GM18502 (cell line): ENCODE data around the gene GLO1.

Experiments
- ATAC-seq: cut with Tn5 transposase; IDR thresholded peaks from one replicate; pipeline ENCODE4 v1.9.1; 2021; ENCODE audit warnings: mild to moderate bottlenecking; ENCODE audit not compliant: unreplicated experiment, poor library complexity

GLO1 gene

DNA sequence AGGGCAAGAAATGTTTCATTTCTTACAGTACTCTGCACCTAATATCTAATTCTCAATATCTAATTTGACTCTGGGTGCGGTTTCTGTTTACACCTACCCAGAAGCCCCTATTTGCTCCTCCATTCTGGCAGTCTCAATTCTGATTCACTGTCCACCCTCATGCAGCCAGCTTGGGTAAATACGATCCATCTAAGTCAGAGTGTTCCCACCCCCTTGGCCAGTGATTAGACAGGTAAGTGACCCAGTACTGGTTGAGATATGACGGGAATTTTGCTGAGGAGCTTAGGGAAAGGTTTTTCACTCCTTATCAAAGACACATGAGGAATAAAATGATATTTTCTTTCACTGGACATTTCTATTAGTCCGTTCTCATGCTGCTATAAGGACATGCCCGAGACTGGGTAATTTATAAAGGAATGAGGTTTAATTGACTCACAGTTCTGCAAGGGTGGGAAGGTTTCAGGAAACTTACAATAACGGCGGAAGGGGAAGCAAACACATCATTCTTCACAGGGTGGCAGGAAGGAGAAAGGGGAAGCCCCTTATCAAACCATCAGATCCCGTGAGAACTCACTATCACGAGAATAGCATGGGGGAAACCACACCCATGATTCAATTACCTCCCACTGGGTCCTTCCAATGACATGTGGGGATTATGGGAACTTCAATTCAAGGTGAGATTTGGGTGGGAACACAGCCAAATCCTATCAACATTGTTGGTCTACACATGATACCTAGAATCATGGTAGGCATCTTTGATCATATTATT, 29.4 kb downstream of the GLO1 start:
- no peak for ATAC-seq

GRCh38 chr6:38671885-38672467, 31.0 kb downstream of the GLO1 start:
- peak; percentile 84 for ATAC-seq

DNA sequence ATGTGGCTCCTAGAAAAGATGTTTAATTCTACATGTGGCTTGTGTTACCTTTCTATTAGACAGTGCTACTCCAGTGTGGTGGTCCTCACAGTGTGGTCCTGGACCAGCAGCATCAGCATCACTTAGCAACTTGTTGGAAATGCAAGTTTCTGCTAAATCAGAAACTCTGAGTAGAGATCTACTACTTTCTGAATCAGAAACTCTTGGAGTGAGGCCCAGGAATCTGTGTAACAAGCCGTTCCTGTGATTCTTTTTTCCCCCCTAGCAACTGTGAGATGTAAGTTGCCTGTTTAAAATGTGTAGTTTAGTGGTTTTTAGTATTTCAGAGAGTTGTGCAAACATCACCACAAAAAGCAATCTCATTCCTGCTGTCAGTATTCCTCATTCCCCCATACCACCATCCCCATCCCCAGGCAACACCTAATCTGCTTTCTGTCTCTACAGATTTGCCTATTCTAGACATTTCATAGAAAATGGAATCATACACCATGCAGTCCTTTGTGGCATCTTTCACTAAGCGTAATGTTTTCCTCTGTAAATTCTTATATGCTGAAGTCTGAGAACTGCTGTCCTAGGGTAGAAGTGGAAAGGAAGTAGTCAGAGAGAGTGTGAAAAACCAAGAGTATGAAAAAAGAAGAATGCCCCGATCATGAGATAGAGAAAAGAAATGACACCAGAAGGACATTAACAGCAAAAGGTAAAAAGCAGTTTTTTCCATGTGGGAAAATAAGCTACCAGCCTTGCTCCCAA, 44.4 kb downstream of the GLO1 start:
- ATAC-seq: no peak

- no peak for ATAC-seq
These were observed 46.0 kb downstream of the GLO1 start for GRCh38 chr6:38656896-38657295.

GRCh38 chr6:38654263-38654662, 48.7 kb downstream of the GLO1 start:
- no peak for ATAC-seq

GRCh38 chr6:38651121-38651784, 51.7 kb downstream of the GLO1 start:
- ATAC-seq: no peak

DNA sequence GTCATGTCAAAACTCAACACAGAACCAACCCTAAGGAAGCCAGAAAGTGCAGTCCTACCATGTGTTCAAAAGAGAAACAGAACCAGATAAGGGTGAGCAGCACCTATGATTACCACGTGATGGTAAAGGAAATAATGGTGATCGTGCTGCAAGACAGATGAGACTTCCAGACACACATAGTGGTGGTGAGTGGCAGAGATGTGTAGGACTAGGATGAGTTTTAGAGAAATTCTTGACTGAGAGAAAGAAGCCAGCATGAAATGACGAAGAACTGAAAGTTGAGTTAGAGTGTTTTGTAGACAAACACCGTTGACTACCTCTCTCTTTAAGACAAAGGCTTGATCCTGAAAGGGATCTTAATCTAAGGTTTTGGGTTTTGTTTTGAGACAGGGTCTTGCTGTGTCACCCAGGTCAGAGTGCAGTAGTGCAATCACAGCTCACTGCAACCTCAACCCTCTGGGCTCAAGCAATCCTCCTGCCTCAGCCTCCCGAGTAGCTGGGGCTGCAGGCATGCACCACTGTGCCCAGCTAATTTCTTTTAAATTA, 52.7 kb downstream of the GLO1 start:
- no peak for ATAC-seq

DNA sequence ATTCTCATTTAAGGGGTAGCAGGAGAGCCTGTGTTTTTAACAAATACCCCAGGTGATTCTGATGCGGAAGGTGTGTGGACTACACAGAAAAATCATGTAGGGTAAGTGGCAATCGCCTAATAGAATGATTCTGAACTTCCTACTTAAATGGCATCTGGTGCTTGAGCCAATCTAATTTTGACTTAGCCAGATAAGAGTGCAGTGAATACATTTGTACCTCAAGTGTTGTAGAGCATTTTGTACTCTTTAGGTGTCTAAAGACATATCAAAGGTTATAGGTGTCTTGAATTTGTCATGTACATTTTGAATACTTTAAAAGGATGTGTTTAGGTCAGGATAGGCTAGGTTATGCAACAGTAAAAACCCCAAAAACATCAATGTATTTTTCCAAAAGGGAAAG, 53.2 kb downstream of the GLO1 start:
- ATAC-seq: no peak

DNA sequence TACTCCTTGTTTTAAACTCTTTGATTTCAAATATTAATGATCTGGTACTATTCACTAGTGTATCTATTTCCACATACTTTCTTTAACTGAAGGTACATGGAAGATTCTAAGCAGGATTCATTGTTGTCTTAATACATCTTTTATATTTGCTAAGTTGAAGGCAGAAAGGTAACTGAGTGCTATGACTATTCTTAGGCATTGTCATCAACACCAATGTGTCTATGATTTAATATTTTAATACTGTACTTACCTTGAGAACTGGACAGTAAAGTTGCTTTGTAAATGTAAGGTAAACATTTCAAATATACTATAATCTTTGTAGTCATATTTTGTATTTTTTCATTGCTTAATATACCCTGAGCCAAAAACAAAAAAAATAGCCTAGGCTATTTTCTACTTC, 54.3 kb downstream of the GLO1 start:
- ATAC-seq: no peak

- no peak for ATAC-seq
These were observed 56.6 kb downstream of the GLO1 start for GRCh38 chr6:38646166-38646878.

DNA sequence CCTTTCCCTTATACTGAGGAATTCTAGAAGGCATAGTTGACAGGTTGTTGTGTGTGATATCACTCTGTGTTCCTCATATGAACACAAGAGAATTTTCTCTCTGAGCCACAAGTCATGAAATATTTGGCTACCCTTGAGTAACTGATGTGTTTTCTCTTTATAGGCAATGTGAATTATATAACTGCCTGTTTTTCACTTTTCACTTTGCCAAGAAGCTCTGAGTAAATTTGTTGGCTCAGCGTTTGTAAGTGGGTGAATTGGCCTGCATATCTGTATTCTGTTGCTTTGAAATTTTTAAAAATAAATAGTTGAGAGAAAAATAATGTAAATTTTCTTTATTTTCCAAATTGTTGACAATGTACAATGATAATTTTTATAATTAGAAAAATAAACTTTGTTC, 58.0 kb downstream of the GLO1 start:
- ATAC-seq: no peak

DNA sequence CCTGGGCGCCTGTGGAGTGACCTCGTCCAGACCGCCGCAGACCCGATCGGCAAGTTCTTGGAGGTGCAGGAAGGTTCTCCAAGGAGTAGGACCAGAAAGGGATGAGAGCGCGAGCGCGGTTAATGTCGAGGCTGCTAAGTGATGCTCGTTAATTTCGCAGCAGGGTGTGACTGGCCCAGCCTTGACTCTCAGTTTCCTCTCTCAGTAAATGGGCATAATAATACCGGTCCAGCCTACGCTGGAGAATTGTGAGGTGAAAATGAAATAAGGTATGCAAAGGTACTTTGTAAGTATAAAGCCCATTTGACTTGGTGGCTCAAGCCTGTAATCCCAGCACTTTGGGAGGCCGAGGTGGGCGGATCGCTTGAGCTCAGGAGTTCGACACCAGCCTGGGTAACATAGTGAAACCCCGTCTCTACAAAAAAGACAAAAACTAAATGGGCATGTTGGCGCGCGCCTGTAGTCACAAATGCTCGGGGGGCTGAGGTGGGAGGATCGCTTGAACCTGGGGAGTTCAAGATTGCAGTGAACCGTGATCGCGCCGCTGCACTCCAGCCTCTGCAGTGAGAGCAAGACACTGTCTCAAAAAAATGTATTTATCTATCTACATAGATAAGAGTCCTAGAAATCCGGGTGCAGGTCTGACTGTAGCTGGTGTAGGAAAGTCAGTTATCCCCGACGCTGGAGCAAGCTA, 62.6 kb downstream of the GLO1 start:
- peak; percentile 23 for ATAC-seq

- ATAC-seq: peak; percentile 78
These were observed 63.3 kb downstream of the GLO1 start, which contains the start of gene BTBD9 for GRCh38 chr6:38639498-38640215. Gene BTBD9 (minus strand): TSS chr6:38639929.

DNA sequence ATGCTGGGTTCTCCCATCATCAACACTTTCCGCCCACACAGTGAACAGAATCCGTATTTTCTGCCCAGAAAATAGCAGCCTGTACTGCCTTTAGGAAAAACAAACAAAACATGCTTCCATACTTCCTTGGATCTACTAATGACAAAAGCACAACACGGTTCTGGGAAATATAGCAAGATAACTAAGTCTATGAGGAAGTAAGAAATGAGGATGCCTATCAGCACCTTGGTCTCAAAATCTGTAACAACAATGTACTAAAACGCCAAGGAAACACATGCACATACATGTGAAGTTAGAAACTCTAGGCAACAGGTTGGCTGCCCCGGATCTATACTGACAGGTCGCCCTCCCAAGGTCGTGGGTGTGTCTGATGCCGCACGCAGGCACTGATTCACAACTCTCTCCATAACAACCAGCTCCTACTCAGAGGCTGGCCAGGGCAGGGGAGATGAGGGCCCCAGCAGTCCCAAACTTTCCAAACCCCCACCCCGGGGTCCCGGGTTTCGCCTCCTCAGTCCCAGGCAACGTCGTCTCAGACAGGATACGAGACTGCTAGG, 63.9 kb downstream of the GLO1 start:
- ATAC-seq: peak; percentile 29

DNA sequence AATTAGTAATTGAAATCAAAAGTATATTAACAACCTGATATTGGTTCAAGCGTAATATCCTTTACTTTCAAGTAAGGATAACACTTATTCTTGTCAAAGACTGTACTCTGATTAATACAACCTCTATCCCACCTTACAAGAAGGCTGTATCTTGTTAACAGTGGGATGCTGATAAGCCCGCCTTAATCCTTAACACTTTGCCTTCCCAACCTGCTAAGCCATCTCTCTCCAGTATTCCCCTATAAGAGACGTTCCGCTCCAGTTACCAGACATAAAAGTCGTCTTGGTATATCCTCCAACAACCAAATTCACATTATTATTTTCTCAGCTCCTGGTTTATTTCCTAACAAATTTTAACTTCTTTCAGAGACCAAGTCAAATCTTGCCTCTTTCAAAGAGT, 65.2 kb downstream of the GLO1 start:
- ATAC-seq: no peak

DNA sequence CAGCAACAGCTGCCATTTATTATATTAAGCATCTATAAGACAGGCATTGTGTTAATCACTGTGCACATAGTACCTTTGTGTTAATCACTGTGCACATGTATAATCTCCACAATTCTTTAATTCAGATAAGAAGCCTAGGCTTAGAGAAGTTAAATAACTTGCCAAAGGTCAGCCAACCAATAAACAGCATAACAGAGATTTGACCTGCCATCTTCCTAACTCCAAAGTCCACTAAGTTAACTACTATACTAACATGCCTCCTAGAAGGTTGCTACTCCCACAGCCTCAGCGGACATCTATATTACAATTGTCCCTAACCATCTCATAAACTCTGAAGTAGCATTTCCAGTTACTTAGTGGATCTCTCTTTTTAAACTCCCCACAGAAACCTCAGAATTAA, 66.9 kb downstream of the GLO1 start:
- no peak for ATAC-seq

- ATAC-seq: no peak
These were observed 68.4 kb downstream of the GLO1 start for GRCh38 chr6:38634518-38634917.

DNA sequence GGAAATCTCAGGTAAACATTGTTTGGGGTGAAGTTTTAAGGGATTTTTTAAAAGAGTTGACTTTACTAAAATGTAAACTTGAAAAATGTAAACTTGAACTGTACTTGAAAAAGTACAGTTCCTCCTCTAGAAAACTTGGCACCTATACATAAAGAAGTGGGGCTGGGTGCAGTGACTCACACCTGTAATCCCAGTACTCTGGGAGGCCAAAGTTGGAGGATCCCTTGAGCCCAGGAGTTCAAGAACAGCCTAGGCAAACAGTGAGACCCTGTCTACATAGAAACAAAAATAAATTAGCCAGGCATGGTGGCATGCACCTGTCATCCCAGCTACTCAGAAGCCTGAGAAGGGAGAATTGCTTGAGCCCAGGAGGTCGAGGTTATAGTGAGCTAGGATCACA, 70.5 kb downstream of the GLO1 start:
- no peak for ATAC-seq
